AG08396 (cell line): ENCODE measurements around the gene CNPY1.
"Not testable (repeated sequence)": the region's sequence is repeated elsewhere in the genome, so short reads cannot be mapped to it uniquely, and the experiment has no call there.

Source experiments
- DNase-seq: peaks from one replicate; pipeline ENCODE4 v3.0.0; 2012; ENCODE audit warnings: low spot score, mixed read lengths

Gene CNPY1

DNA sequence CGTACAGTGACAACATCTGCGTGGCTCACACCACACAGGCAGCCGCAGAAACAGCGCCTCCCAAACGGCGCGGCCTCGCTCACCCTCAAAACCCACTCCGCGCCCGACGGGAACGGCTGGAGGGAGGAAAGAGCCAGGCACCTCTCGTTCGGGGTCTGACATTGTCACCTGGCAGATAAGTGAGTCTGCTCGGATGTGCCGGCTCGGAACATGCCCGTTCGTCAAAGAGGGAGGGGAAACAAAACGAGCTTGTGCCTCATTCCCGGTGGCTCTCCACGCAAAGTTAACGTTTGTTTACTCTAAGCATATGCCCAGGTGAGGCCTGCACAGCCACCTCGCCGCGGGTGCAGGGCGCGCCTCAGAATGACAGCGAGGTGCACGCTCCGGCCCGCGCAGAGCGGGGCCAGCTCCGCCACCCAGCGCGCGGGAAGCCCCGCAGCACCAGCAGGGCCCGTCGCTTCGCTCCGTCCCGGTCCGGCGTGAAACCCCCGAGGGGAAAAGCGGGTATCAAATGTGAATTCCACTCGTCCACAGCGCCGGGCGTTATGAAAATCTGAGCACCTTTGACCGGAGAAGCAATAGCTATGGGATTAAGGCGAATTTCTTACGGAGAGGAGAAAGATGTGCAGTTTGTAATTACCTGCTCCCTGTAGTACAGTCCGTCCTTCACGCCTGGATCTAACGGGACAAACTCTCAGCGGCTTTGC, 13.1 kb downstream of the CNPY1 start:
- DNase-seq: no peak

DNA sequence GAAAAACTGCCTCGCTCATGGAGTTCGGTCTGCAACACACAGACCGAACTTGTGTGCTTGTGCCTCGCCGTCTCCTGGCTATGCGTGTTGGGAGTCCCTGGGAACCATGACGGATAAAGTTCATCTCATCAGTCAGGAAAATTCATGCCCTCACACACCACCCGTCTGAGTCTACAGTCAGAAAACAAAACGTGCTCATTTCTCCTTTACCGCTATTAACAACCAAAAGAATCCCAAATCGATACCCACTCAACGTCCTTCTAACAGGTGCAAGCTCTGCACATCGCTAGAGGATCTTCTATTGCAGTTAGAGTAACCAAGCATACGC, 13.6 kb downstream of the CNPY1 start:
- no peak for DNase-seq

DNA sequence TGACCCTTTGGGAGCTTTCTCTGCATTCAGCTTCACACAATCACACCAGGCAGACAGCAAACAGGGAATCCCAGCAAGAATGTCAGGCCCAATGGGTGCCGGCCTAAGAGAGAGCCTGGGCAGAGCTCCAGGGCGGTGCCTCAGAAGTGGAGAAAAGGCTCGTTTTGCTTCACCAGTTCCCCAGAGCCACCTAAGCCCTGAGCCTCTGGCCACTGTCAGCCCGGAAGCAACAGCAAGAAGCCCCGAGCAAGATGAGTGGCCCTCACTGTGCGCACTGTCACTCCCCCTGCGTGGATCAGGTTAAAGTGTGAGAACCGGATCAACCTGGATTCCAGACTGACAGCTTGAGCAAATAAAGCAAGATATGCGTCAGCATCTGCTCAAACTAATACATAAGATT, 14.7 kb downstream of the CNPY1 start:
- no peak for DNase-seq

DNA sequence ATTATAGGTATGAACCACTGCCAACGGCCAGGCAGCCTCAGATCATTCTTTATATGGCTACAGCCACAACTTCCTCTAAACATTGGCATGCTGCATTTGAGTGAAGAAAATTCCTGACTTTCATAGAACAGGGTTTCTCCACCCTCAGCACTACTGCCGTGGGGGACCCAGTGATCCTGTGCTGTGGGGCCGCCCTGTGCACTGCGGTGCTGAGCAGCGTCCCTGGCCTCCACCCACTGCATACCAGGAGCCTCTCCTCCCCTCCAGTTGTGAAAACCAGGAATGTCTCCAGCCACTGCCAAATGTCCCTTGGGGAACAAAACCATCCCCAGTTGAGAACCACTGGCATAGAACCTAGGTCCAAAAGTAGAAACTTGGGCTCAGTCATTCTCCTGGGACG, 15.8 kb downstream of the CNPY1 start:
- no peak for DNase-seq

- no peak for DNase-seq
Observed at GRCh38 chr7:155529845-155530244, 16.5 kb downstream of the CNPY1 start.

GRCh38 chr7:155529346-155529745, 17.0 kb downstream of the CNPY1 start:
- no peak for DNase-seq

GRCh38 chr7:155527664-155528063, 18.7 kb downstream of the CNPY1 start:
- DNase-seq: no peak

- DNase-seq: no peak
Observed at GRCh38 chr7:155526225-155526624, 20.1 kb downstream of the CNPY1 start.

GRCh38 chr7:155524018-155524556, 22.3 kb downstream of the CNPY1 start:
- no peak for DNase-seq

DNA sequence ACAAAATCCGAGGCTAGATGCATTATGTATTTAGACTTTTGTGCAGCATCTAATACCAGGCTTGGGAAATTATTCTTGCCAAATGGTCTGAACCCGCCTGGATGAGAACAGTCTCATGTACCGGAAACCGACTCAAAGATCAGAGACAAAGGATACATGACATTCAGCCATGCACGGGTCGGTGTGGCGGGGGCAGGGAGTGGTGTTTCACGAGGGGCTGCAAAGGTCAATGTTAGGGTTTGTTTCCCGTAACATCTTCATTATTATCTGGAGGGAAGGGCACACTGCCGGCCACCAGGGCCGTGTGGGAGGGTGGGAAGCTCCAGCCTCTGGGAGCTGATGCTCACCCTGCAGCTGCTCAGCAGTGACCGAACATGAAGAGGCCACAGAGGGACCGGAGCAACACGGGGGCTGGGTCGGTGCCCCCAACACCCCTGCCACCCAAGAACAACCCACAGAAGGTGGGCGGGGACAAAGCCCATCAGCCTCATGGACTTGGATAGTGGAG, 23.1 kb downstream of the CNPY1 start:
- DNase-seq: no peak

DNA sequence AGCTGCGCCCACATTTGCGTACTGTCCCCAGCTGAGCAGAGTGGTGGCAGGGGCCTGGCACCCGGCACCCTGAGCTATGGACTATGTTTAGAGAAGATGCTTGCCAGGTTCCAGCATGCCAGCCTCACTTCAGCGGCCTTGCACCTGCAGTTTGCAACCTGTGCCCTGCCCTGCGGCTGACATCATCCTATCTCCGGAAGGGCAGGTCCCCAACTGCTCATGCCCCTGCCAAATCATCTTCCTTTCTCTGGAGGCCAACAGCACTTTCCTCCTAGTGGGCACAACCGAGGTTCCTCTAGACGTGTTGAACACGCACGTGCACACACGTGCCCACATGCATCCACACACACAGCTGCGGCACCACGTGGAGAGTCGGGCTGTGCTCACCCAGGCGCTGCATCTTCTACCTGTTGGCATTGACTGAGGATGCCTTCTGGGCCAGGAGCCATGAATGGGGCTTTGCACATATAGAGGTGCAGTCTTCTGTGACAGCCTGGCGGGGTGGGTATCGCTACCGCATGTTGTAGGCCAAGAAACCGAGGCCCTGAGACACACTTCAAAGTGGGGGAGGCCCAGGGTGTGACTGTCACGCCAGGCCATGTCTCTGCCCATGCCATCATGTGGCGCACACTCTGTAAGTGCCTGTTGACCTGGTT, 24.5 kb downstream of the CNPY1 start:
- no peak for DNase-seq

DNA sequence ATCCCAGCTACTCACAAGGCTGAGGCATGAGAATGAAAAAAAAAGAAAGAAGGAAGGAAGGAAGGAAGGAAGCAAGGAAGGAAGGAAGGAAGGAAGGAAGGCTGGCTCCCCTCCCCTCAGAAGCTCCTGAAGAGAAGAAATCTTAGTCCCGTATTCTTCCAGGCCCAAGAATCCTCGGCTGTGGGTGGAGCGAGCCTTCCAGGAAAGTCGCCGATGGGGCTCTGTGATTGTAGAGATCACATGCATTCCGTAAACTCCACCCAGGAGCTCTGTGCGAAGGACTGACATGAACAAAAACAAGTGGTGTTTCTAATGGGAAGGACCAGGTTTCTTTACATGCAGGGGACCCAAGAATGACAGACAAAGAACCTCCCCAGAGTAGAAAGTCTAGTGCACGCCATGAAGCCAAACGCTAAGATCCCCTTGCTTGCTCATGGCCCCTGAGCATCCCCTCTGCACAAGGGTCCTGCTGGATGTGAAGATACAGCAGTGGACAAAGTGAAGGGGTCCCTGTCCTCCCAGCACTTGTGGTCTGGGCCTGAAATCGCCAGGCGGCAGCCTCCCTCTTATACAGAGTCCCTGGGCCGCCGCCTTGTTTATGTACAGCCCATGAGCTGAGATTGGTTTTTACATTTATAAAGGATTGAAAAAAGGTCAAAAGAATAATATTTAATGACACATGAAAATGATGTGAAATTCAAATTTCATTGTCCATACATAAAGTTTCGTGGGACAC, 25.2 kb downstream of the CNPY1 start:
- DNase-seq: no peak

DNA sequence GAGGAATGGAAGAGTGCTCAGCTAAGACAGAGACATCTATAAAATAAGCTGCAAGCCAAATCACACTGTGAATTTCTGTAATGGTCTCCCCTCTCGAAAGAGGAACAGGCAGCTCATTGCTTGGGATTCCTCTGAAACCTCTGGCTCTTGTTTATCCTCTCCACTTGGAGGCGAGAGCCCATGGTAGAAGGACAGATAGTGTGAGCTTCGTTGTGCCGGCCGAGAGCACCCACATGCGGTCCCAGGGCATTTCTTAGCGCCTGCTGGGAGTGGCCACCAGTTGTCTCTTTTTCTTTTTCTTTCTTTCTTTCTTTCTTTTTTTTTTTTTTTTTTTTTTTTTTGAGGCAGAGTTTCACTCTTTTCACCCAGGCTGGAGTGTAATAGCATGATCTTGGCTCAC, 26.2 kb downstream of the CNPY1 start:
- DNase-seq: no peak

GRCh38 chr7:155519358-155519757, 27.0 kb downstream of the CNPY1 start:
- DNase-seq: not testable (repeated sequence)

GRCh38 chr7:155518633-155519032, 27.7 kb downstream of the CNPY1 start:
- DNase-seq: no peak

GRCh38 chr7:155517969-155518368, 28.4 kb downstream of the CNPY1 start:
- no peak for DNase-seq

DNA sequence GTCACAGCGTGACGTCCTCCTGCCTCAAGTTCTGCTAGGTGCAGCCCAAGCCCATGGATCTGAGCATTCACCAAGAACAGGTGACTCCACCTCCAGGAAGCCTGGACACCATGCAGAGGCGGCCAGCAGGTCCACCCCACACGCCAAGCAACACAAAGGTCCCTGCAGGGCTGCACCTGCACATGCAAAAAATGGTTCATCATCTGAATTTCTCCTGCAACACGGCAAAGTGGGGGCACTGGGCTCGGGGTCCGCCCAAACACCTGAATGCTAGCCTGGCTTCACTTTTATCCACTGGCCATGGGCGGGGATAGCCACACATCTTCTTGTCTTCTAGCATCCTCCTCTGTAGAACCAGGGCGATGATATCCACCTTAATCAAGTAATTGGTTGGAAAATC, 28.9 kb downstream of the CNPY1 start:
- no peak for DNase-seq

- DNase-seq: no peak
Observed at GRCh38 chr7:155516466-155516865, 29.9 kb downstream of the CNPY1 start.

DNA sequence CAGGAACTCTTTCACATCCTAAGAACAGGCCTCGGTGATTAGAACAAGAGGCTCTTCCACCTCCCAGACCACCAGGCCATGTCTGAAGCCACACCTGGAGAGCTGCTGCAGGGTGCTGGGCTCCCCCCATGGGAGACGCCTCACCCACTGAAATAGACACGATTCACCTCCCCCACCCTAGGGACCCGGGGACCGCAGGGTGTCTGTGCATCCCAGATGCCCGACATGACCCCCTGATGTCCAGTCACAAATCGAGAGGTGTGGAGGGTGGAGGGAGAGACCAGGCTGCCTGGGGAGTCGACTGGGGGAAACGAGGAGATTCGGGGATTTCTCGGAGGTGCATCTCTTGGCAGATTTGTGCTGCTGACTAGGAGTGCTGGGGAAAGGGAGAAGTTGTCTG, 31.0 kb downstream of the CNPY1 start:
- DNase-seq: no peak

- no peak for DNase-seq
Observed at GRCh38 chr7:155514296-155514695, 32.1 kb downstream of the CNPY1 start.

DNA sequence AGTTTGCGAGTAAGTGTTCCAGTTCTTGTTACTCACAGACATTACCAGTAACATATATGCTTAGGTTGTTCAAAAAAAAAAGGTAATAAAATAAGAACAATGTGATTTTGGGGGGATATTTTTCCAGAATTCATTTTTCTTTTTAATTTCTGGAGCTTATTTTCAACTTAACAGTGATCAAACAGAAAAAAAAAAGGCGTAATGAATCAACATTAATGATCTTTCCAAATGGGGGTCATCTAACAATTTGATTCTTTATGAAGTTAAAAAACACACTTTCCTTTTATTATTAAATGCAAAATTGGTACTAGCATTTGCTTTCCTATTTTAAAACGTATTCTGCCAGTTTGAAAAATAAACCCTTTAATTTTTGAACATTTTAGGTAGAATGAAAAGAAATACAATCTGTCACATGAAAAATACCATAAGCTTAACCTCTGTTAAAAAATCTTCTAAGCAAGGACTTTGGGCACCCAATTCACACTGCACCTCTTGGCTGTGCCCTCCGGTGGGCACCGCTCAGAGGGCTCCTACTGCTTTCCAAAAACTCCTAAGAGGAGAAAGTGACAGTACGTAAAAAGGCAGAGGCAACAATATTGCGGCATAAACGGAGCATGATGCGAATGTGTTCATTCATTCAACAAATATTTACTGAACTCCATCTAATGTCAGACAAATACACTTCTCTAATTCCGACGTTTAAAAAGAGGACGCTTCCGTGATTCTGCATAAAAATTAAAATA, 32.6 kb downstream of the CNPY1 start:
- no peak for DNase-seq

GRCh38 chr7:155512246-155512887, 34.0 kb downstream of the CNPY1 start:
- DNase-seq: no peak
